ENCODE measurements around the gene OPHN1.

Gene OPHN1, protein sequence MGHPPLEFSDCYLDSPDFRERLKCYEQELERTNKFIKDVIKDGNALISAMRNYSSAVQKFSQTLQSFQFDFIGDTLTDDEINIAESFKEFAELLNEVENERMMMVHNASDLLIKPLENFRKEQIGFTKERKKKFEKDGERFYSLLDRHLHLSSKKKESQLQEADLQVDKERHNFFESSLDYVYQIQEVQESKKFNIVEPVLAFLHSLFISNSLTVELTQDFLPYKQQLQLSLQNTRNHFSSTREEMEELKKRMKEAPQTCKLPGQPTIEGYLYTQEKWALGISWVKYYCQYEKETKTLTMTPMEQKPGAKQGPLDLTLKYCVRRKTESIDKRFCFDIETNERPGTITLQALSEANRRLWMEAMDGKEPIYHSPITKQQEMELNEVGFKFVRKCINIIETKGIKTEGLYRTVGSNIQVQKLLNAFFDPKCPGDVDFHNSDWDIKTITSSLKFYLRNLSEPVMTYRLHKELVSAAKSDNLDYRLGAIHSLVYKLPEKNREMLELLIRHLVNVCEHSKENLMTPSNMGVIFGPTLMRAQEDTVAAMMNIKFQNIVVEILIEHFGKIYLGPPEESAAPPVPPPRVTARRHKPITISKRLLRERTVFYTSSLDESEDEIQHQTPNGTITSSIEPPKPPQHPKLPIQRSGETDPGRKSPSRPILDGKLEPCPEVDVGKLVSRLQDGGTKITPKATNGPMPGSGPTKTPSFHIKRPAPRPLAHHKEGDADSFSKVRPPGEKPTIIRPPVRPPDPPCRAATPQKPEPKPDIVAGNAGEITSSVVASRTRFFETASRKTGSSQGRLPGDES

GRCh38 chrX:68433155-68433980, at the start of gene OPHN1:
TSS of gene OPHN1 (minus strand) at chrX:68433495. CDS start at chrX:68433020, 475 bp downstream.
- H3K4me3 ChIP-seq (ENCODE audit: low read depth, low read length), result peak within 1 kb of the TSS; percentile 41
- peak; percentile 0 for DNase-seq (ENCODE audit: low read depth)

DNA sequence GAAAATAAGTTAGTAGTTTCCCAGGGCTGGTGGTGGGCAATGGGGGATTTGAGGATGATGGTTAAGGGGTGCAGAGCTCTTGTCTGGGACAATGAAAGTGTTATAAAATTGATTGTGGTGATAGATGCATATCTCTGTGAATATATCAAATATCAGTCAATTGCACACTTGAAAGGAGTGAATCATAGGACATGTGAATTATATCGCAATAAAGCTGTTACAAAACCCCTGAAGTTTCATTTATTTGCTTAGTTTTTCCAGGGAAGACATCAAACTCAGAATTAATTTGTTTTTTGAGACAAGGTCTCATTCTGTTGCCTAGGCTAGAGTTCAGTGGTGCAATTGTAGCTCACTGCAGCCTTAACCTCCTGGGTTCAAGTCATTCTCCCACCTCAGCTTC, 47.7 kb upstream of the OPHN1 start:
- no peak overlapping the region for H3K4me3 ChIP-seq (ENCODE audit: low read depth, low read length)
- TF ChIP-seq CTCF (IDR thresholded peaks at IDR 0.05; ENCODE audit: insufficient read depth, low read depth, low read length, missing control alignments), result no peak
- DNase-seq (ENCODE audit: low read depth), result no peak

More at GRCh38 chrX:68433155-68433980, at the start of gene OPHN1:
- no peak for TF ChIP-seq CTCF (IDR thresholded peaks at IDR 0.05; ENCODE audit: insufficient read depth, low read depth, low read length, missing control alignments)

- no peak for TF ChIP-seq CTCF (IDR thresholded peaks at IDR 0.05; ENCODE audit: insufficient read depth, low read depth, low read length, missing control alignments)
- no peak for DNase-seq (ENCODE audit: low read depth)
Observed at GRCh38 chrX:68464796-68465195, 31.5 kb upstream of the OPHN1 start.

DNA sequence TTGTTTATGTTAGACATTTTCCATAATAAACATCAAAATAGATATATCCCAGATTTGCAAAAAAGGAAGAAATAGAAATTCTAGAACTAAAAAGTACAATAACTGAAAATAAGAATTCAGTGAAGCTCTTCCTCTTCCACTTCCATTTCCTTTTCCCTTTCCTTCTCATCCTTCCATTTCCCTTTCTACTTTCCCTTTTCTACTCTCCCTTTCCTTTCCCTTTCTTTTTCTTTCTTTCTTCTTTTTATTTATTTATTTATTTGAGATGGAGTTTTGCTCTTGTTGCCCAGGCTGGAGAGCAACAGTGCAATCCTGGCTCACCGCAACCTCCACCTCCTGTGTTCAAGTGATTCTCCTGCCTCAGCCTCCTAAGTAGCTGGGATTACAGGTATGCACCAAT, 30.6 kb upstream of the OPHN1 start:
- TF ChIP-seq CTCF (IDR thresholded peaks at IDR 0.05; ENCODE audit: insufficient read depth, low read depth, low read length, missing control alignments), result no peak
- no peak for DNase-seq (ENCODE audit: low read depth)

More at GRCh38 chrX:68464796-68465195, 31.5 kb upstream of the OPHN1 start:
- H3K4me3 ChIP-seq (ENCODE audit: low read depth, low read length), result no peak overlapping the region

GRCh38 chrX:68462653-68463052, 29.4 kb upstream of the OPHN1 start:
- peak; percentile 35 for TF ChIP-seq CTCF (IDR thresholded peaks at IDR 0.05; ENCODE audit: insufficient read depth, low read depth, low read length, missing control alignments)
- peak; percentile 27 for DNase-seq (ENCODE audit: low read depth)
- no peak overlapping the region for H3K4me3 ChIP-seq (ENCODE audit: low read depth, low read length)

More for the DNA sequence above, 30.6 kb upstream of the OPHN1 start:
- no peak overlapping the region for H3K4me3 ChIP-seq (ENCODE audit: low read depth, low read length)

GRCh38 chrX:68462197-68462596, 28.9 kb upstream of the OPHN1 start:
- no peak for TF ChIP-seq CTCF (IDR thresholded peaks at IDR 0.05; ENCODE audit: insufficient read depth, low read depth, low read length, missing control alignments)
- no peak overlapping the region for H3K4me3 ChIP-seq (ENCODE audit: low read depth, low read length)
- DNase-seq (ENCODE audit: low read depth), result no peak

Data from GM12865 (cell line).